22Rv1 (cell line): ENCODE measurements around the gene DNM2.

Experiments
- ZFX ChIP-seq: fragments of 450-650 bp; IDR thresholded peaks from 2 replicates; pipeline ENCODE4 v1.6.1; 2017; ENCODE audit warnings: antibody characterized with exemption, borderline replicate concordance
- TF ChIP-seq, protein P1 (sequence below): fragments of 450-650 bp; IDR thresholded peaks from 2 replicates; pipeline ENCODE4 v1.5.1; 2017; ENCODE audit warnings: mild to moderate bottlenecking

DNA sequence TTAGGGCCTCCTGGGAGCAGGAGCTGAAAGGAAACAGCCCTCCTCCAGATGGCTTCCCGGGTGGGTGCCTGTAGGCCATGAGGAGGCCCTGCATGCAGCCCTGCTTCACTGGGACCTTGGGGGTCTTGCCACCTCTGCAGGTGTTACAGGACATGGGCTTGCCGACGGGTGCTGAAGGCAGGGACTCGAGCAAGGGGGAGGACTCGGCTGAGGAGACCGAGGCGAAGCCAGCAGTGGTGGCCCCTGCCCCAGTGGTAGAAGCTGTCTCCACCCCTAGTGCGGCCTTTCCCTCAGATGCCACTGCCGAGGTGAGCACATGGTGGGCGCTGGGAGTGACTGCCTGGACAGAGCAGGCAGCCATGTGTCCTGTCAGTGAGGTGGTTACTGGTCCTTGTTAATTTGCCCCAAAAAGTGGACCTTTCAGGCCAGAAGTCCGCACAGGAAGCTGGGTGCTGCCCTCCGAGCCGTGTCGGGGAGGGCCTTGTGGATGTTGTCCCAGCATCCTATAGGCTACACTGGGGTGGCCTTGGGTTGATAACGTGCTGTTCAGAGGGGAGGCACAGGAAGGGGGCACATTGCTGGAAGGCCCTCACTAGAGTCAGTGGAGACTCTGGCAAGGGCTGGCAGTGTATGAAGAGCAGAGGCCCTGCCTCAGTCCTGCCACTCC is 35.3 kb upstream of the DNM2 start:
- TF ChIP-seq, protein P1, sequence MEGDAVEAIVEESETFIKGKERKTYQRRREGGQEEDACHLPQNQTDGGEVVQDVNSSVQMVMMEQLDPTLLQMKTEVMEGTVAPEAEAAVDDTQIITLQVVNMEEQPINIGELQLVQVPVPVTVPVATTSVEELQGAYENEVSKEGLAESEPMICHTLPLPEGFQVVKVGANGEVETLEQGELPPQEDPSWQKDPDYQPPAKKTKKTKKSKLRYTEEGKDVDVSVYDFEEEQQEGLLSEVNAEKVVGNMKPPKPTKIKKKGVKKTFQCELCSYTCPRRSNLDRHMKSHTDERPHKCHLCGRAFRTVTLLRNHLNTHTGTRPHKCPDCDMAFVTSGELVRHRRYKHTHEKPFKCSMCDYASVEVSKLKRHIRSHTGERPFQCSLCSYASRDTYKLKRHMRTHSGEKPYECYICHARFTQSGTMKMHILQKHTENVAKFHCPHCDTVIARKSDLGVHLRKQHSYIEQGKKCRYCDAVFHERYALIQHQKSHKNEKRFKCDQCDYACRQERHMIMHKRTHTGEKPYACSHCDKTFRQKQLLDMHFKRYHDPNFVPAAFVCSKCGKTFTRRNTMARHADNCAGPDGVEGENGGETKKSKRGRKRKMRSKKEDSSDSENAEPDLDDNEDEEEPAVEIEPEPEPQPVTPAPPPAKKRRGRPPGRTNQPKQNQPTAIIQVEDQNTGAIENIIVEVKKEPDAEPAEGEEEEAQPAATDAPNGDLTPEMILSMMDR = no peak
- TF ChIP-seq ZFX = no peak
